ENCODE results near the gene BAHCC1. TPM values are rescaled to one million over a fixed set of nuclear protein-coding genes. Genes with fewer than 3 reads are reported as not detected.
A peak's percentile ranks its signal among the peaks of the same experiment; 100 is the strongest.

Gene BAHCC1
- total and polyA plus RNA-seq, 7 experiments from 2014 or later = 0.05 to 3.8 (median 0.68) TPM; not detected in 3

- ChIA-PET CTCF (no interaction called here), POLR2A (no interaction called here)
- H3K27me3 Mint-ChIP-seq = peaks cover 11 to 34% (median 14%) of the 10 kb centered on the region in 5 donors
- H3K27ac ChIP-seq (ENCODE audit: low read depth, low read length) = no peak overlapping the region
- peak overlapping the region in 1 of 10 donors; percentile 48 for H3K4me3 Mint-ChIP-seq
- intact Hi-C loops (cut with micrococcal nuclease) = loop anchor here in 1 of 2 donors (5.0 to 10.0 kb wide), 2 partner anchors 242 to 445 kb away; partner anchors contain the start of genes BAIAP2, NDUFAF8 and TEPSIN
- H3K36me3 Mint-ChIP-seq = no peaks in the 10 kb centered on the region
- H3K4me1 Mint-ChIP-seq = peaks cover 5 to 11% (median 8%) of the 10 kb centered on the region in 7 donors
- H3K4me1 ChIP-seq (ENCODE audit: control insufficient read depth in 2 of 2, insufficient read depth in 2 of 2, low read length in 2 of 2) = peaks cover 6 to 10% of the 10 kb centered on the region in 2 donors
- no peak overlapping the region for H3K27ac Mint-ChIP-seq
- H3K36me3 ChIP-seq (ENCODE audit: control insufficient read depth in 2 of 3, insufficient read depth in 3 of 3, low read length in 3 of 3) = no peaks in the 10 kb centered on the region
- H3K9me3 ChIP-seq (ENCODE audit: control insufficient read depth in 2 of 3, low read length in 3 of 3) = no peaks in the 10 kb centered on the region
- H3K27me3 ChIP-seq (ENCODE audit: control insufficient read depth in 2 of 2, insufficient read depth in 2 of 2, low read length in 2 of 2) = peaks cover 0 to 12% of the 10 kb centered on the region in 2 donors
- peaks cover 0 to 3% (median 0%) of the 10 kb centered on the region in 11 donors for H3K9me3 Mint-ChIP-seq
- no peak overlapping the region for H3K4me3 ChIP-seq (ENCODE audit: low read length)
- DNase-seq (no peak), ATAC-seq (no peak)
These were observed 84.2 kb downstream of the BAHCC1 start for GRCh38 chr17:81479175-81480071.

DNA sequence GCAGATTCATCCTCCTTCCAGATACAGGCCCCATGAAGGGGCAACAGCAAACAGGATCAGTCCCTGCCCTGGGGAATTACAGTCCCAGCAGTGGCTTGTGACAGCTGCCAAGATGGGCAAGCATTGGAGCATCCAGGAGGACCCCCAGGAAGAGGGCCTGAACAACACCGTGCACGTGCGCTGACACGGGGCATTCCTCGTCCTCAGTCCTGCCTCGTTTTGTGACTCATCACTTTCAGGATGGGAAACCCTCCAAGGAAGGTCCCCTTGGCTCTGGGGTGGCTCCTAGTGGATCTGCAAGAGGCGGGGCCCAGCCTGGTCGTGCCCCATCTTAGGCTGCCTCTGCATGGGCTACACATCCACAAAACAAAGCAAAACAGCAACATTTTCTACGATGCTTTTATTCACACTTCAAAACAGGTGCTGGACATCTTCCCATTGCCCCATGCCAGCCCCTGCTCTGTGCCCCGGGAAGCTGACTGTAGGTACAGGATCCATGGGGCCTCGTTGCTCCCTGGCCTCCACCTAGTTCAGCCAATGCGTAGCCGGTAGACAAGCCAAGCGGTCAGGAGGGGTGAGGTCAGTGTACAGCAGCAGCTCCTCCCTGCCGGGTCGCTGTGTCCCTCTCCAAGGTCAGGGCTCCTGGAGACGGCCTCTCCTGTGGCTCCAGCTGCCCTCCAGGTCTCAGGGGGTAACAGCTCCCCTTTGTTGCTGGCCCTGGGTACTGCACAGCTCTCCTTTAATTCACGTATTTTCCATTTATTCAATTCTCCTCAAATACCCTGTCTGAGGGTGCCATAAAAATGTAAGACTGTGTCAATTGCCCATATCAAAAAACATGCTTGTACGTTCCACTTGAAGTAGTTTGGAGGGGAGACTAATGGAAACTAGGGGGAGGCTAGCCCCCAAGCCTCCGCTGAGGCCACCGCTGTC, 85.1 kb downstream of the BAHCC1 start:
- DNase-seq = no peak
- POLR2A ChIA-PET = interaction anchor here (0.7 kb wide), 1 partner anchor 41 kb away, joined by 3 read pairs; no protein-coding TSS in a partner anchor

DNA sequence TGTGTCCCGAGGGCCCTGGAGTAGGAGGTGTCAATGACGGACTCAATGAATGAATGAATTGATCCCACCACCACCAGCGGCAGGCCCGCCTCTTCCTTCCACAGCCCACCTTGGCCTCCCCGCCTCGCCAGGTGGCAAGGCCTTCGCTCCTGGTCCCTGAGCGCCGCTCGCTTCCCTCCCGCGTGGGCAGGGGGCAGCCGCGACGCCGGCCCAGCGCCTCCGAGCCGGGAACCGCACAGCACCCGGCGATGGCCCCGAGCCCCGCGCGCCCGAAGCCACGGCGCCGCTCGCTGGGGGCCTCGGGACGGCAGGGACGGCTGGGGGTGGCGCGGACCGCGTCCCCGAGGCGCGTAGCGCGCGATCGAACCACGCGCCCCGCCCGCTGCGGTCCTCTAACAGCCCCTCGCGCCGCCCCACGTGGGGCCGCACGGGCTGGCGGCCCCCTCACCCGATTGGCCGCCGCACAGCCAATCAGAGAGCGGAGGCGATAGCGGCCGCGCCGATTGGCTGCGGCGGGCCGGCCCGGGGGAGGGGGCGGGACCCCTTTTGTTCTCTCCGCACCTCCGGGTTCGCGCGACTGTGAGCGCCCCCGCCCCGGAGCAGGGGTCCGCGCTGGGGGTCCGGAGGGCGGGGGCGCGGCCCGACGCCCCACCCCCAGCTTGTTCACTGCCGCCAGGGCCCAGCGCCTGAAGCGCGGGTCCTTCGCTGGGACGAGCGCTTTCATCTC, 86.0 kb downstream of the BAHCC1 start:
- H3K27ac Mint-ChIP-seq = peak overlapping the region in 1 of 9 donors; percentile 43

More for the DNA sequence above, 85.1 kb downstream of the BAHCC1 start:
- H3K4me1 Mint-ChIP-seq = peaks cover 5 to 11% (median 8%) of the 10 kb centered on the region in 7 donors
- peaks cover 11 to 34% (median 14%) of the 10 kb centered on the region in 5 donors for H3K27me3 Mint-ChIP-seq
- ATAC-seq = no peak
- Histone ChIP-seq H3K4me1 (ENCODE audit: control insufficient read depth in 2 of 2, insufficient read depth in 2 of 2, low read length in 2 of 2) (peaks cover 6 to 10% of the 10 kb centered on the region in 2 donors), H3K36me3 (ENCODE audit: control insufficient read depth in 2 of 3, insufficient read depth in 3 of 3, low read length in 3 of 3) (no peaks in the 10 kb centered on the region), H3K27ac (ENCODE audit: low read depth, low read length) (no peak overlapping the region), H3K27me3 (ENCODE audit: control insufficient read depth in 2 of 2, insufficient read depth in 2 of 2, low read length in 2 of 2) (peaks cover 0 to 12% of the 10 kb centered on the region in 2 donors), H3K9me3 (ENCODE audit: control insufficient read depth in 2 of 3, low read length in 3 of 3) (no peaks in the 10 kb centered on the region), H3K4me3 (ENCODE audit: low read length) (no peak overlapping the region)
- H3K27ac Mint-ChIP-seq = no peak overlapping the region
- peak overlapping the region in 8 of 10 donors; percentile 12 to 61 (median 44) for H3K4me3 Mint-ChIP-seq
- intact Hi-C loops (cut with micrococcal nuclease) = loop anchor here in 1 of 2 donors (5.0 to 10.0 kb wide), 2 partner anchors 243 to 446 kb away; partner anchors contain the start of genes BAIAP2, NDUFAF8 and TEPSIN
- CTCF ChIA-PET = no interaction called here
- peaks cover 0 to 3% (median 0%) of the 10 kb centered on the region in 11 donors for H3K9me3 Mint-ChIP-seq
- H3K36me3 Mint-ChIP-seq = no peaks in the 10 kb centered on the region

DNA sequence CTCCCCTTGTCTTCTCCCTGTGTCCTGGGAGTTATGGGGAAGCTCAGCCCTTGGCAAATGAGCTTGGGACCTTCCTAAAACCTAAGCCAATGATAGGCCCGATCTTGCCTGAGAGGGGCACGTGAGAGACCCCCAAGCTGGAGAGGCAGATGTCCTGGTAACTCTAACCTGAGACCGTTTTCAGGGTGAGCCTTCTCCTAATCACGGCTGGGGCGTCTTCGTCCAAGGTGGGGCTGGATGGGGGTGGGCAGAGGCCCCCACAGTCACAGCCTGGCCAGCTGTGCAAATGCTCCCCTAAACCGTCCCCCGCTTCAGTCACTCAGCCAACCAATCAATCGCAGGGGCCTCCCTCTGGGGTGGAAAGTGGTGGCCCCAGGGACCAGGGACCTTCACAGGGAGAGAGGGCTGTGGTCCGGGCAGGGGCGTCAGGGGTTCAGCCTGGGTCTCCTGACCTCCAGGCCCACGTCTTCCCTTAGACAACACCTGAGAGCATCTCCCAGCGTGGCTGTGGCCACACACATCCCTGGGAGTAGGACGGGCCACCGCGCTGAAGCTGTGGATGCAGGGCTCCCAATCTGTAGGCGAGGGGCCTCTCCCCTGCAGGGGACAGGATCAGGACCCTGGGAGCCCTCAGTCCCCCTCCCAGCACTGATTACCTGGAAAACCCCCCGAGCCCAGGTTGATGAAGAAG, 86.7 kb downstream of the BAHCC1 start:
- Histone ChIP-seq H3K4me3 (ENCODE audit: low read length) (peak overlapping the region; percentile 24), H3K9me3 (ENCODE audit: control insufficient read depth in 2 of 3, low read length in 3 of 3) (no peaks in the 10 kb centered on the region), H3K27me3 (ENCODE audit: control insufficient read depth in 2 of 2, insufficient read depth in 2 of 2, low read length in 2 of 2) (peaks cover 0 to 15% of the 10 kb centered on the region in 2 donors), H3K36me3 (ENCODE audit: control insufficient read depth in 2 of 3, insufficient read depth in 3 of 3, low read length in 3 of 3) (no peaks in the 10 kb centered on the region), H3K27ac (ENCODE audit: low read depth, low read length) (no peak overlapping the region), H3K4me1 (ENCODE audit: control insufficient read depth in 2 of 2, insufficient read depth in 2 of 2, low read length in 2 of 2) (peaks cover 6 to 10% of the 10 kb centered on the region in 2 donors)
- Mint-ChIP-seq H3K9me3 (peaks cover 0 to 2% (median 0%) of the 10 kb centered on the region in 11 donors), H3K4me3 (peak overlapping the region; percentile 69 to 80 (median 74)), H3K27me3 (peaks cover 11 to 34% (median 20%) of the 10 kb centered on the region in 5 donors), H3K36me3 (no peaks in the 10 kb centered on the region), H3K27ac (peak overlapping the region in 3 of 9 donors; percentile 17 to 73 (median 43)), H3K4me1 (peaks cover 5 to 15% (median 12%) of the 10 kb centered on the region in 7 donors)
- no peak for DNase-seq
- ChIA-PET POLR2A (interaction anchor here (0.6 to 3.2 kb wide), 3 partner anchors 31 to 186 kb away, joined by 4 to 13 read pairs (median 12); partner anchors contain the start of genes ACTG1 and SLC38A10), CTCF (interaction anchor here (0.9 to 1.1 kb wide), 2 partner anchors 201 to 227 kb away, joined by 3 read pairs; no protein-coding TSS in a partner anchor)
- no peak for ATAC-seq
- intact Hi-C loops (cut with micrococcal nuclease) = loop anchor here in 1 of 2 donors (5.0 to 10.0 kb wide), 2 partner anchors 245 to 447 kb away; partner anchors contain the start of genes BAIAP2, NDUFAF8 and TEPSIN

More for the DNA sequence above, 86.0 kb downstream of the BAHCC1 start:
- ChIA-PET CTCF (interaction anchor here (0.9 to 1.1 kb wide), 2 partner anchors 201 to 226 kb away, joined by 3 read pairs; no protein-coding TSS in a partner anchor), POLR2A (interaction anchor here (0.6 to 1.7 kb wide), 3 partner anchors 32 to 74 kb away, joined by 3 to 12 read pairs (median 4); partner anchors contain the start of gene ACTG1)
- intact Hi-C loops (cut with micrococcal nuclease) = loop anchor here in 1 of 2 donors (5.0 to 10.0 kb wide), 2 partner anchors 244 to 446 kb away; partner anchors contain the start of genes BAIAP2, NDUFAF8 and TEPSIN
- peak; percentile 81 for ATAC-seq
- peaks cover 0 to 15% of the 10 kb centered on the region in 2 donors for H3K27me3 ChIP-seq (ENCODE audit: control insufficient read depth in 2 of 2, insufficient read depth in 2 of 2, low read length in 2 of 2)
- H3K27me3 Mint-ChIP-seq = peaks cover 11 to 34% (median 19%) of the 10 kb centered on the region in 5 donors
- H3K36me3 Mint-ChIP-seq = no peaks in the 10 kb centered on the region
- peaks cover 6 to 10% of the 10 kb centered on the region in 2 donors for H3K4me1 ChIP-seq (ENCODE audit: control insufficient read depth in 2 of 2, insufficient read depth in 2 of 2, low read length in 2 of 2)
- DNase-seq = peak; percentile 57 to 71 (median 66)
- H3K36me3 ChIP-seq (ENCODE audit: control insufficient read depth in 2 of 3, insufficient read depth in 3 of 3, low read length in 3 of 3) = no peaks in the 10 kb centered on the region
- H3K9me3 ChIP-seq (ENCODE audit: control insufficient read depth in 2 of 3, low read length in 3 of 3) = no peaks in the 10 kb centered on the region
- peak overlapping the region; percentile 69 to 80 (median 74) for H3K4me3 Mint-ChIP-seq
- peak overlapping the region; percentile 24 for H3K4me3 ChIP-seq (ENCODE audit: low read length)
- H3K9me3 Mint-ChIP-seq = peaks cover 0 to 3% (median 0%) of the 10 kb centered on the region in 11 donors
- no peak overlapping the region for H3K27ac ChIP-seq (ENCODE audit: low read depth, low read length)
- peaks cover 5 to 14% (median 11%) of the 10 kb centered on the region in 7 donors for H3K4me1 Mint-ChIP-seq

DNA sequence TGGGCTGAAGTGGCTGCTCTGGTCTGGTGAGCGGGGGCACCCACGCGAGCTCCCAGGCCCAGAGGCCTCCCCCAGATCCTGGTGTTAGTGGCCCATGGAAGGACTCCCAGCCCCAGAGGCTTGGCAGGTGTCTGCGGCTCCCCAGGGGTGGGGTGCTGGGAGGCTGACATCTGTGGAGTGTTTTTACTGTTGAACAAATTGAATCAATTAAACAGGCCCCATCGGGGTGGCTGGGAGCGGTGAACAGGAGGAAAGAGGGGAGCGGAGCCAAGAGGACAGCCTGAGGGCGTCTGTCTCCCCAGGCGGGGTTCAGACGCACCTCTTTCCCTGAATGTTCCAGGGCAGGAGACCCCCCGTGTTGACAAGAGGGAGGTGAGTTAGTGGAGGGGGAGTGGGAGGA, 87.4 kb downstream of the BAHCC1 start:
- peaks cover 0 to 15% of the 10 kb centered on the region in 2 donors for H3K27me3 ChIP-seq (ENCODE audit: control insufficient read depth in 2 of 2, insufficient read depth in 2 of 2, low read length in 2 of 2)
- peaks cover 5 to 15% (median 13%) of the 10 kb centered on the region in 7 donors for H3K4me1 Mint-ChIP-seq
- H3K9me3 ChIP-seq (ENCODE audit: control insufficient read depth in 2 of 3, low read length in 3 of 3) = no peaks in the 10 kb centered on the region
- peak overlapping the region in 2 of 9 donors; percentile 11 to 87 for H3K27ac Mint-ChIP-seq
- ChIA-PET CTCF (no interaction called here), POLR2A (interaction anchor here (1.7 to 3.2 kb wide), 2 partner anchors 30 to 187 kb away, joined by 12 to 13 read pairs; partner anchors contain the start of genes ACTG1 and SLC38A10)
- H3K36me3 ChIP-seq (ENCODE audit: control insufficient read depth in 2 of 3, insufficient read depth in 3 of 3, low read length in 3 of 3) = no peaks in the 10 kb centered on the region
- no peaks in the 10 kb centered on the region for H3K36me3 Mint-ChIP-seq
- H3K4me3 Mint-ChIP-seq = peak overlapping the region in 9 of 10 donors; percentile 27 to 75 (median 47)
- no peaks in the 10 kb centered on the region for H3K9me3 Mint-ChIP-seq
- H3K27ac ChIP-seq (ENCODE audit: low read depth, low read length) = no peak overlapping the region
- H3K4me1 ChIP-seq (ENCODE audit: control insufficient read depth in 2 of 2, insufficient read depth in 2 of 2, low read length in 2 of 2) = peaks cover 6 to 10% of the 10 kb centered on the region in 2 donors
- intact Hi-C loops (cut with micrococcal nuclease) = loop anchor here in 1 of 2 donors (5.0 to 10.0 kb wide), 2 partner anchors 245 to 448 kb away; partner anchors contain the start of genes BAIAP2, NDUFAF8 and TEPSIN
- DNase-seq (no peak), ATAC-seq (no peak)
- H3K4me3 ChIP-seq (ENCODE audit: low read length) = no peak overlapping the region
- peaks cover 11 to 34% (median 20%) of the 10 kb centered on the region in 5 donors for H3K27me3 Mint-ChIP-seq
